Thoracic aorta (tissue), 2 donors: ENCODE results near the gene RNU6-1. TPM values are rescaled to one million over a fixed set of nuclear protein-coding genes. Genes with fewer than 3 reads are reported as not detected.
A peak's percentile ranks its signal among the peaks of the same experiment; 100 is the strongest.

Experiments used
- ATAC-seq: fragments of 150-250 bp; one replicate; pipeline ENCODE4 v1.8.0; 2017; ENCODE audit warnings: low read depth; ENCODE audit not compliant: insufficient number of reproducible peaks, low FRiP score
- DNase-seq: peaks from one replicate; pipeline ENCODE4 v3.0.0-alpha.2; 2020; ENCODE audit warnings: low spot score
- H3K27ac ChIP-seq, 2 donors: fragments of 200-600 bp; sonication (generic); 1 replicate in 1 of 2; 2 replicates in 1 of 2; pipeline ENCODE4 v1.5.1; 2016; ENCODE audit warnings: mild to moderate bottlenecking in 2 of 2, moderate library complexity in 2 of 2
- H3K27me3 ChIP-seq: fragments of 200-600 bp; sonication (generic); replicated peaks from 2 replicates; pipeline ENCODE4 v1.6.0; 2016; ENCODE audit warnings: mild to moderate bottlenecking; ENCODE audit not compliant: insufficient read depth
- H3K36me3 ChIP-seq: fragments of 200-600 bp; sonication (generic); one replicate; pipeline ENCODE4 v1.5.1; 2016
- H3K4me1 ChIP-seq, 2 donors: fragments of 200-600 bp; sonication (generic); 1 replicate in 1 of 2; 2 replicates in 1 of 2; pipeline versions ENCODE4 v1.5.1 to v1.6.0; 2016; ENCODE audit warnings: low read depth in 2 of 2, mild to moderate bottlenecking in 1 of 2; ENCODE audit not compliant: control insufficient read depth in 1 of 2
- H3K4me3 ChIP-seq: fragments of 200-600 bp; sonication (generic); 2 replicates; pipeline ENCODE4 v1.5.1; 2016; ENCODE audit warnings: mild to moderate bottlenecking
- H3K9me3 ChIP-seq: fragments of 200-600 bp; sonication (generic); 2 replicates; pipeline ENCODE4 v1.5.1; 2016
- total RNA-seq, 2 donors: library from RNA; depleted of rRNA; stranded (reverse); fragments of >200 nt; gene quantifications; one replicate each; pipeline versions ENCODE4 v1.1.0 to v1.2.3, GENCODE V29; 2016
- TF ChIP-seq, protein P1 (sequence below): fragments of 200-600 bp; sonication (generic); IDR thresholded peaks from one replicate; pipeline ENCODE4 v1.5.1; 2019; ENCODE audit warnings: antibody characterized with exemption

Gene RNU6-1
- total RNA-seq, 2 donors from 2014 or later, result not detected

DNA sequence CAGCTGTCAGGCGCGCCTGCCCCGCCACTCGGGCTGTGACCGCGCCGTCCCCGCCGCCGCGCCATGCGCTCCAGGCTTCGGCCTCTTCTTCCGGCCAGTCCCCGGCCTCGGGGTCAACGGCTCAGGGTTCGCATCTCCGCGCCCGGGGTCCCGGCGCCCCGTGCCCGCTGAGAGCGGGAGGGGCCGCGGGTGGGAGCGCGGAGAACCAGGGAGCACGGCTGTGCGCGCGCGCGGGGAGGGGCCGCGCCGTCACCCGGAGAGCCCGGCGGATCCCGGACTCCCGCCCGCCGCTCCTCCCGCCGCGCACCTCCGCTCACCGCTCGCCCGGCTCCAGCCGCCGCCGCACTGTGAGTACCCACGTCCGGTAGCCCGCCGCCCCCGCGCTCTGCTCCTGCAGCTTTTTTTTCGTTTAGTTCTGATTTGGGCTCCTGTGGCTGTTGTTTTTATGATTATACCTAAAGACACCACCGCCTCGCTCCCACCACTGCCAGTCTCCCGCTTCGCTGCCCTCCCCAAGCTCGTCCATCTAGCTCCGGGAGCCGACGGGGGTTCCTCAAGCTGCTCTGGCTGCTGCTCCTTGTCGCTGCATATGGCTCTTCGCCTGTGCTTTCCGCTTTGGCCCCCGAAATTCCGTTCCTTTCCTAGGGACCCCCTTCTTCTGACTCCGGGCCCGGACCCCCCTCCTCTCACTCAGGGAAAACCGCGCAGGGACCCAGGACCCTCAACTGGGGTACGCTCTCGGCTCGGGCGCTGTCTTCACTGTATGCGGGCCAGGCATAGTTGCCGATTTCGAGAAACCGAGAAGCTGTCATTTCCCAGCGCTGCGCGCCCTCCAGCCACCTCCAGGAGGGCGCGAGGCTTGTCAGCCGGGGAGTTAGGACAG is 16.3 kb downstream of the RNU6-1 start:
- H3K36me3 ChIP-seq, result no peaks in the 10 kb centered on the region
- H3K27ac ChIP-seq, result no peak overlapping the region
- H3K4me1 ChIP-seq, result peaks cover 15 to 45% of the 10 kb centered on the region in 2 donors

GRCh38 chr15:67822537-67823313 is 17.1 kb downstream of the RNU6-1 start:
- Histone ChIP-seq H3K9me3 (no peaks in the 10 kb centered on the region), H3K27me3 (peaks cover 52% of the 10 kb centered on the region), H3K27ac (no peak overlapping the region), H3K36me3 (no peaks in the 10 kb centered on the region), H3K4me1 (peaks cover 9 to 37% of the 10 kb centered on the region in 2 donors), H3K4me3 (no peak overlapping the region)
- TF ChIP-seq, protein P1, sequence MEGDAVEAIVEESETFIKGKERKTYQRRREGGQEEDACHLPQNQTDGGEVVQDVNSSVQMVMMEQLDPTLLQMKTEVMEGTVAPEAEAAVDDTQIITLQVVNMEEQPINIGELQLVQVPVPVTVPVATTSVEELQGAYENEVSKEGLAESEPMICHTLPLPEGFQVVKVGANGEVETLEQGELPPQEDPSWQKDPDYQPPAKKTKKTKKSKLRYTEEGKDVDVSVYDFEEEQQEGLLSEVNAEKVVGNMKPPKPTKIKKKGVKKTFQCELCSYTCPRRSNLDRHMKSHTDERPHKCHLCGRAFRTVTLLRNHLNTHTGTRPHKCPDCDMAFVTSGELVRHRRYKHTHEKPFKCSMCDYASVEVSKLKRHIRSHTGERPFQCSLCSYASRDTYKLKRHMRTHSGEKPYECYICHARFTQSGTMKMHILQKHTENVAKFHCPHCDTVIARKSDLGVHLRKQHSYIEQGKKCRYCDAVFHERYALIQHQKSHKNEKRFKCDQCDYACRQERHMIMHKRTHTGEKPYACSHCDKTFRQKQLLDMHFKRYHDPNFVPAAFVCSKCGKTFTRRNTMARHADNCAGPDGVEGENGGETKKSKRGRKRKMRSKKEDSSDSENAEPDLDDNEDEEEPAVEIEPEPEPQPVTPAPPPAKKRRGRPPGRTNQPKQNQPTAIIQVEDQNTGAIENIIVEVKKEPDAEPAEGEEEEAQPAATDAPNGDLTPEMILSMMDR, result no peak
- DNase-seq (no peak), ATAC-seq (no peak)

More for the DNA sequence above, 16.3 kb downstream of the RNU6-1 start:
- Histone ChIP-seq H3K9me3 (no peaks in the 10 kb centered on the region), H3K4me3 (peak overlapping the region; percentile 21), H3K27me3 (peaks cover 52% of the 10 kb centered on the region)
- TF ChIP-seq, protein P1, result no peak
- ATAC-seq, result no peak
- DNase-seq, result no peak

DNA sequence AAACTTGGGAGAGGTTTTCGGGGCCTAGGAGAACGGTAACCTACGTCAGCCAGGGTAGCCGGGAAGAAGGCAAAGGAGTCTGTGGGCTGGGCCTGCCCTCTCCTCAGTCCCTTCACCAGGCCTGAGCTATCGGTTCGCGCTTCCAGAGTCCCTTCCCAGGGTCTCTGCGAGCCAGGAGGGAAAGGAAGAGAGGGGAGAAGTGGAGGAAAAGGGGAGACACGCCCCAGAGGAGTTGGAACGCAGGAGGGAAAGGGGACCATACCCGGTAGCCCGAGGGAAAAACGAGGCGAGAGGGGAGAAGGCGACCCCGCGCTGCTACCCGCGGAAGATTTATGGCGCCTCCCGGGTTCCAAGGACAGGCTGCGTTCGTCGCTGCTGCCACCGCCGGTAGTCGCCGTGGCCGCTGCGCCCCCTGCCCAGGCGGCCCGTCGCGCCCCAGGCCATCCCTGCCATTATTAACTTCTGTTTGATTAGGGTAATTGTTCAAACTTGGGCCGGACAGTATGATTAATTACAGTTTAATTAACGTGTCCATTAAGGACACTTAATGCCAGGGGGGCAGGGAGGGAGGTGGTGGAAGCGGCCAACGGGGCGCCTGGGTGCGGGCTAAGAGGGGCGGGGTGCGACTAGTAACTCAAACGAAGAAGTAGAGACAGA is 17.9 kb downstream of the RNU6-1 start:
- no peak overlapping the region for H3K4me3 ChIP-seq
- no peaks in the 10 kb centered on the region for H3K9me3 ChIP-seq
- H3K36me3 ChIP-seq, result no peaks in the 10 kb centered on the region
- H3K27me3 ChIP-seq, result peaks cover 52% of the 10 kb centered on the region
- TF ChIP-seq, protein P1, result no peak
- ATAC-seq (no peak), DNase-seq (no peak)
- peaks cover 8 to 30% of the 10 kb centered on the region in 2 donors for H3K4me1 ChIP-seq
- no peak overlapping the region for H3K27ac ChIP-seq

DNA sequence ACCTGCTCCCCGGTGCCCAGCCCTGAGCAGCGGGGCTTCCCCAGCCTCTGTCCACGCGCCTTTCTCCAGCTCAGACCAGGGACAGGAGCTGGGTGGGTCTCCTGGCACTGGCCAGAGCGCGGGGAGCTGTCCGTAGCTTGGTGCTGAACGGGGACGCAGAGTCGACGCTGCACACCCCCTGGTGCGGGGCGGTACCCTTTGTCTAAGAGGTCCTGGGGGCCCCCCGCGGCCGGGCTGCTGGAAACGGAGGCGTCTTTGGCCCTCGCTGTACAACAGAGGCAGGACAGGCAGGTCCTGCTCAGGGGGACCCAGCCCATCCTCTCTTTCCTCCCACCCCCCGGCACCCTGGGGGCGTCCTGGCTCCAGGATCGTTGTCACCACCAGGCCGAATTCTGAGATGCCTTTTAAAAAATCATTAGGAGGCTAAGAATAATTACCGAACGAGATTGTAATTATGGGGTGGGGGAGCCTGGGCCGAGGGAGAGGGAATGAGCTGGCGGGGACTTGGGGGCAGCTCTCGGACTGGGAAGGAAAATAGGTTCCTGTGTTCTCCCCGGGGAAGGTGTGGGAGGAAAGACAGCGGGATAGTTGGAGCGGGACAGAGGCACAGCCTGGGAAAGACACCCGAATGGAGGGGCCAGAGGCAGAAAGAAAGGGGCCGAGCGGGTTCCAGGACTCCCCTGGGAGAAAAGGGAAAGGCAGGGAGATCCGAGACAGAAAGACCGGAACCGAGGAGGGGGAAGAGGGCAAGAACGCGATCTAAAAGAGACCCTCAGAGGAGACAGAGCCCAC is 18.7 kb downstream of the RNU6-1 start:
- peaks cover 8 to 26% of the 10 kb centered on the region in 2 donors for H3K4me1 ChIP-seq
- DNase-seq, result no peak
- TF ChIP-seq, protein P1, result no peak
- H3K27me3 ChIP-seq, result peaks cover 52% of the 10 kb centered on the region
- H3K9me3 ChIP-seq, result no peaks in the 10 kb centered on the region
- H3K36me3 ChIP-seq, result no peaks in the 10 kb centered on the region
- H3K27ac ChIP-seq, result no peak overlapping the region
- no peak overlapping the region for H3K4me3 ChIP-seq
- no peak for ATAC-seq
